Measurements from ENCODE around the gene UAP1L1.

DNA sequence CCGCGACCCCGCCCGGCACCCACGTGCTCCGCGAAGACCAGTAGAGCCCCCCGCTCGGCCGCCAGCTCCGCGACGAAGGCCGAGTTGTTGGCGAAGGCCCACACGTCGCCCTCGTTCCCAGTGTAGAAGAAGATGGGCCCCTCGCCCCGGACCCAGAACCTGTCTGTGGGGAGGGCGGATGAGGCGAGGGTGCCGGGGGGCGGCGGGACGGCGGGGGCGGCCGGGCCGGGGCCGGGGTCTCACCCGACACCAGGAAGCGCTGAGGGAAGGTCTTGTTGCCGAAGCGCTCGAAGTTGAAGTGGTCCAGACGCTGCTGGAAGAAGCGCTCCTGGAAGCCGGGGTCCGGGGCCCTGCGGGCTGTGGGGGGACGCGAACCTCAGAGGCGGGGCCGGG, 36.9 kb downstream of the UAP1L1 start:
- TF ChIP-seq, protein P1, sequence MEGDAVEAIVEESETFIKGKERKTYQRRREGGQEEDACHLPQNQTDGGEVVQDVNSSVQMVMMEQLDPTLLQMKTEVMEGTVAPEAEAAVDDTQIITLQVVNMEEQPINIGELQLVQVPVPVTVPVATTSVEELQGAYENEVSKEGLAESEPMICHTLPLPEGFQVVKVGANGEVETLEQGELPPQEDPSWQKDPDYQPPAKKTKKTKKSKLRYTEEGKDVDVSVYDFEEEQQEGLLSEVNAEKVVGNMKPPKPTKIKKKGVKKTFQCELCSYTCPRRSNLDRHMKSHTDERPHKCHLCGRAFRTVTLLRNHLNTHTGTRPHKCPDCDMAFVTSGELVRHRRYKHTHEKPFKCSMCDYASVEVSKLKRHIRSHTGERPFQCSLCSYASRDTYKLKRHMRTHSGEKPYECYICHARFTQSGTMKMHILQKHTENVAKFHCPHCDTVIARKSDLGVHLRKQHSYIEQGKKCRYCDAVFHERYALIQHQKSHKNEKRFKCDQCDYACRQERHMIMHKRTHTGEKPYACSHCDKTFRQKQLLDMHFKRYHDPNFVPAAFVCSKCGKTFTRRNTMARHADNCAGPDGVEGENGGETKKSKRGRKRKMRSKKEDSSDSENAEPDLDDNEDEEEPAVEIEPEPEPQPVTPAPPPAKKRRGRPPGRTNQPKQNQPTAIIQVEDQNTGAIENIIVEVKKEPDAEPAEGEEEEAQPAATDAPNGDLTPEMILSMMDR (IDR thresholded peaks at IDR 0.05) = no peak
- no peak for TF ChIP-seq POLR2A (IDR thresholded peaks at IDR 0.05)
